Renal pelvis (tissue), 4 donors: ENCODE measurements around the gene VPREB3. TPM values are rescaled to one million over a fixed set of nuclear protein-coding genes. Genes with fewer than 3 reads are reported as not detected.

Experiments used
- DNase-seq: peaks from one replicate; pipeline ENCODE4 v3.0.0-alpha.2; 2013
- polyA plus RNA-seq, 3 donors: library from polyadenylated mRNA; unstranded; fragments of 120-200 nt; gene quantifications; one replicate each; pipeline ENCODE4 v1.2.1, GENCODE V29; 2013; ENCODE audit not compliant: insufficient read length in 3 of 3

Gene VPREB3
- polyA plus RNA-seq, 3 donors = 0.89 to 1.3 (median 1.1) TPM

- DNase-seq = no peak
Observed at GRCh38 chr22:23767303-23767672, 13.1 kb upstream of the VPREB3 start.

- DNase-seq = no peak
Observed at GRCh38 chr22:23764899-23765881, 11.0 kb upstream of the VPREB3 start.

- DNase-seq = no peak
Observed at GRCh38 chr22:23763954-23764353, 9.7 kb upstream of the VPREB3 start.

- no peak for DNase-seq
Observed at GRCh38 chr22:23763579-23763945, 9.3 kb upstream of the VPREB3 start.

- DNase-seq = peak; percentile 43
Observed at GRCh38 chr22:23762842-23763578, 8.8 kb upstream of the VPREB3 start, which contains the start of gene C22orf15. Gene C22orf15 (plus strand): TSS chr22:23762990. CDS start chr22:23763307, 317 bp downstream.

- no peak for DNase-seq
Observed at GRCh38 chr22:23760056-23760455, 5.8 kb upstream of the VPREB3 start.

- DNase-seq = no peak
Observed at GRCh38 chr22:23759566-23759965, 5.3 kb upstream of the VPREB3 start.

- no peak for DNase-seq
Observed at GRCh38 chr22:23756891-23757290, 2.7 kb upstream of the VPREB3 start.

- no peak for DNase-seq
Observed at GRCh38 chr22:23755711-23756110, 1.5 kb upstream of the VPREB3 start.

GRCh38 chr22:23754980-23755636, 883 bp upstream of the VPREB3 start:
- no peak for DNase-seq

GRCh38 chr22:23753385-23753784, 840 bp downstream of the VPREB3 start:
- no peak for DNase-seq

GRCh38 chr22:23752750-23753149, 1.5 kb downstream of the VPREB3 start:
- DNase-seq = no peak

GRCh38 chr22:23752090-23752691, 2.0 kb downstream of the VPREB3 start:
- DNase-seq = no peak

GRCh38 chr22:23751441-23751996, 2.7 kb downstream of the VPREB3 start:
- DNase-seq = peak; percentile 33

- DNase-seq = peak; percentile 86
Observed at GRCh38 chr22:23750714-23751440, 3.3 kb downstream of the VPREB3 start, which contains the start of gene ZNF70. Gene ZNF70 (minus strand): TSS chr22:23751112. CDS start chr22:23745140, 5,972 bp downstream.

- no peak for DNase-seq
Observed at GRCh38 chr22:23750367-23750713, 3.9 kb downstream of the VPREB3 start.

GRCh38 chr22:23749841-23750301, 4.4 kb downstream of the VPREB3 start:
- DNase-seq = no peak

- DNase-seq = no peak
Observed at GRCh38 chr22:23745791-23746190, 8.4 kb downstream of the VPREB3 start.

- DNase-seq = no peak
Observed at GRCh38 chr22:23744485-23744884, 9.7 kb downstream of the VPREB3 start.

GRCh38 chr22:23744001-23744400, 10.2 kb downstream of the VPREB3 start:
- no peak for DNase-seq

GRCh38 chr22:23743303-23743705, 10.9 kb downstream of the VPREB3 start:
- no peak for DNase-seq
